ENCODE results near the gene DAGLB.
"Not testable (repeated sequence)": the region's sequence is repeated elsewhere in the genome, so short reads cannot be mapped to it uniquely, and the experiment has no call there.

The DAGLB gene

GRCh38 chr7:6407434-6407833, 40.3 kb downstream of the DAGLB start:
- H3K4me3 ChIP-seq (ENCODE audit: low read length), result no peak overlapping the region
- TF ChIP-seq, protein P1, sequence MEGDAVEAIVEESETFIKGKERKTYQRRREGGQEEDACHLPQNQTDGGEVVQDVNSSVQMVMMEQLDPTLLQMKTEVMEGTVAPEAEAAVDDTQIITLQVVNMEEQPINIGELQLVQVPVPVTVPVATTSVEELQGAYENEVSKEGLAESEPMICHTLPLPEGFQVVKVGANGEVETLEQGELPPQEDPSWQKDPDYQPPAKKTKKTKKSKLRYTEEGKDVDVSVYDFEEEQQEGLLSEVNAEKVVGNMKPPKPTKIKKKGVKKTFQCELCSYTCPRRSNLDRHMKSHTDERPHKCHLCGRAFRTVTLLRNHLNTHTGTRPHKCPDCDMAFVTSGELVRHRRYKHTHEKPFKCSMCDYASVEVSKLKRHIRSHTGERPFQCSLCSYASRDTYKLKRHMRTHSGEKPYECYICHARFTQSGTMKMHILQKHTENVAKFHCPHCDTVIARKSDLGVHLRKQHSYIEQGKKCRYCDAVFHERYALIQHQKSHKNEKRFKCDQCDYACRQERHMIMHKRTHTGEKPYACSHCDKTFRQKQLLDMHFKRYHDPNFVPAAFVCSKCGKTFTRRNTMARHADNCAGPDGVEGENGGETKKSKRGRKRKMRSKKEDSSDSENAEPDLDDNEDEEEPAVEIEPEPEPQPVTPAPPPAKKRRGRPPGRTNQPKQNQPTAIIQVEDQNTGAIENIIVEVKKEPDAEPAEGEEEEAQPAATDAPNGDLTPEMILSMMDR (conservative IDR thresholded peaks at IDR 0.05; ENCODE audit: low read depth, low read length), result no peak
- DNase-seq (ENCODE audit: low read depth), result no peak

DNA sequence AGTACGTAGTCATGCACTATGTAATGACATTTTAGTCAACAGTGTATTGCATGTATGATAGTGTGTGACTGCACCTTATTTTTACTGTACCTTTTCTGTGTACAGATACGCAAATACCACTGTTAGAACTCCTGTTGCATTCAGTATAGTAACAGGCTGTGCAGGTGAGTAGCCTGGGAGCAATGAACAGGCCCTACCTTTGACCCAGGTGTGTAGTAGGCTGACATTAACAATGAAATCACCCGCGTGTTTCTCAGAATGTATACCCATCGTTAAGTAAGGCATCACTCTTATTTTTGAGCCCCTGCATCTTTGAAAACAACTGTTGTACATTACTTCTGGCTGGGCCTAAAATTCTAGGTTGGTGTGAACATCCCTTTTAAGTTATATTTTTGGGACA, 41.6 kb downstream of the DAGLB start:
- no peak for DNase-seq (ENCODE audit: low read depth)
- no peak overlapping the region for H3K4me3 ChIP-seq (ENCODE audit: low read length)
- TF ChIP-seq, protein P1 (conservative IDR thresholded peaks at IDR 0.05; ENCODE audit: low read depth, low read length), result no peak

DNA sequence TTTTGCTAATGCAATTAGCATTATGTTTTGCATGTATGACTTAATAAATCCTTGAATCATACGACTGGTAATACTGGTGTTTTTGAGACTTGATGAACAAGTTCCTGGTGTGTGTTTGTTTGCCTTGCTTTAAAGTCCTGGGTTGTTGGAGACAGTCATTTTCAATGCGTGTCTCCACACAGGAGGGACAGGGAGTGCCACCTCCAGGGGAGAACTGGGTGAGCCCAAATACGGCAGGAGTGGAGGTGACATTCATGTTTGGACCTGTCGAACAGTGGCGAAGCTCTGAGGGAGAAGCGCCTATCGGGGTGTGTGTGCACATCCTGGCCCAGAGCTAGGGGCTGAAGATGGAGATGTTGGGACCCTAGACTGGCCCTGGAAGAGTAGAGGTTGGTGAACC, 43.8 kb downstream of the DAGLB start:
- H3K4me3 ChIP-seq (ENCODE audit: low read length), result no peak overlapping the region
- DNase-seq (ENCODE audit: low read depth), result no peak
- TF ChIP-seq, protein P1 (conservative IDR thresholded peaks at IDR 0.05; ENCODE audit: low read depth, low read length), result no peak

DNA sequence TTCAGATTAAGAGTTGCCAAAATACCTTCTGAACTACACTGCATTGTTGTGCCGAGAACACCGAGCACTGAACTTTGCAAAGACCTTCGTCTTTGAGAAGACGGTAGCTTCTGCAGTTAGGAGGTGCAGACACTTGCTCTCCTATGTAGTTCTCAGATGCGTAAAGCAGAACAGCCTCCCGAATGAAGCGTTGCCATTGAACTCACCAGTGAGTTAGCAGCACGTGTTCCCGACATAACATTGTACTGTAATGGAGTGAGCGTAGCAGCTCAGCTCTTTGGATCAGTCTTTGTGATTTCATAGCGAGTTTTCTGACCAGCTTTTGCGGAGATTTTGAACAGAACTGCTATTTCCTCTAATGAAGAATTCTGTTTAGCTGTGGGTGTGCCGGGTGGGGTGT, 45.0 kb downstream of the DAGLB start:
- H3K4me3 ChIP-seq (ENCODE audit: low read length), result no peak overlapping the region
- TF ChIP-seq, protein P1 (conservative IDR thresholded peaks at IDR 0.05; ENCODE audit: low read depth, low read length), result no peak
- DNase-seq (ENCODE audit: low read depth), result no peak

GRCh38 chr7:6402041-6402440, 45.7 kb downstream of the DAGLB start:
- no peak for DNase-seq (ENCODE audit: low read depth)
- TF ChIP-seq, protein P1 (conservative IDR thresholded peaks at IDR 0.05; ENCODE audit: low read depth, low read length), result no peak
- H3K4me3 ChIP-seq (ENCODE audit: low read length), result no peak overlapping the region

- no peak for DNase-seq (ENCODE audit: low read depth)
- TF ChIP-seq, protein P1 (conservative IDR thresholded peaks at IDR 0.05; ENCODE audit: low read depth, low read length), result no peak
- no peak overlapping the region for H3K4me3 ChIP-seq (ENCODE audit: low read length)
Observed at GRCh38 chr7:6401536-6401935, 46.2 kb downstream of the DAGLB start.

DNA sequence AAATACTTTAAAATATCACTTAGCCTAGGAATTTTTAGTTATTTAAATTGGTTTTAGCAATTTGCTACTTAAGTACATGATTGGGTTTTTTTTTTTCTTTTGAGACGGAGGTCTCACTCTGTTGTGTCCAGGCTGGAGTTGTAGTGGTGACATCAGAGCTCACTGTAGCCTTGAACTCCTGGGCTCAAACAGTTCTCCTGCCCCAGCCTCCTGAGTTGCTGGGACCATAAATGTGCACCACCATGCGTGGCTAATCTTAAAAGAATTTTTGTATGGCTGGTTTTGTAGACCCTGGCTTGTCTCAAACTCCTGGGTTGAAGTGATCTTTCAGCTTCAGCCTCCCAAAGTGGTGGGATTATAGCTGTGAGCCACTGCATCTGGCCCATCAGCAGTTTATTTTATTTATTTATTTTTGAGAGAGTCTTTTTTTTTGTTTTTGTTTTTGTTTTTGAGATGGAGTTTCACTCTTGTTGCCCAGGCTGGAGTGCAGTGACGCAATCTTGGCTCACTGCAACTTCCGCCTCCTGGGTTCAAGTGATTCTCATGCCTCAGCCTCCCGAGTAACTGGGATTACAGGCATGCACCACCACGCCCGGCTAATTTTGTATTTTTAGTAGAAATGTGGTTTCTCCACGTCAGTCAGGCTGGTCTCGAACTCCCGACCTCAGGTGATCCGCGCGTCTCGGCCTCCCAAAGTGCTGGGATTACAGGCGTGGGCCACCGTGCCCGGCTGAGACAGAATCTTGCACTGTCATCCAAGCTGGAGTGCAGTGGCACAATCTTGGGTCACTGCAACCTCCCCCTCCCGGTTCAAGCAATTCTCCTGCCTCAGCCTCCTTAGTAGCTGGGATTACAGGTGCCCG, 47.3 kb downstream of the DAGLB start:
- H3K4me3 ChIP-seq (ENCODE audit: low read length); DNase-seq (ENCODE audit: low read depth): not testable (repeated sequence)
